ENCODE data around the gene XRN2. TPM values are rescaled to one million over a fixed set of nuclear protein-coding genes. Genes with fewer than 3 reads are reported as not detected.

XRN2 gene
- total RNA-seq, 4 donors from 2014 or later = 41.3 to 51.0 (median 46.4) TPM

DNA sequence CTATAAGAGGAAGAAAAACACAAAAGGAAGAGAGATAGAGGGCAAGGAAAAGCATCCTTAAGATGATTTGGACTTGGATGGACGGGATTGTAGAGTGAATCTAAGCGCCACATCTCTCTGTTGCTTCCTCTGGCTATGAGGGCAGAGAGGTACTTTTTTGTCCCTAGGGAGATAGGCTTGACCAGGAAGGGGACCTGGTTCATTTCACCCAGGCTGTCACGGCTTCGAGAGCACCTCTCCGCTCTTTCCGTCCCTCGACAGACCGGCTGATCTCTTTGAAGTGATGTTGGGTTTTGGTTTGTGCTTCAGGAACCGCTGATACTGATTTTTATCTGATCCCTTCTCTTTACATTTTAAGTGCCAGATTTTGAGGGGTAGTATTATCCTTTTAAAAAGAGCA is 74.6 kb downstream of the XRN2 start:
- DNase-seq (ENCODE audit: low spot score in 2 of 2) = no peak
- Histone ChIP-seq H3K27me3 (no peaks in the 10 kb centered on the region), H3K36me3 (peaks cover 15% of the 10 kb centered on the region), H3K9me3 (no peaks in the 10 kb centered on the region), H3K27ac (no peak overlapping the region), H3K4me3 (no peak overlapping the region), H3K4me1 (no peaks in the 10 kb centered on the region)
- TF ChIP-seq POLR2AphosphoS5 (IDR thresholded peaks at IDR 0.05) (no peak), POLR2A (IDR thresholded peaks at IDR 0.05) (no peak), EP300 (IDR thresholded peaks at IDR 0.05) (no peak)
- TF ChIP-seq, protein P1, sequence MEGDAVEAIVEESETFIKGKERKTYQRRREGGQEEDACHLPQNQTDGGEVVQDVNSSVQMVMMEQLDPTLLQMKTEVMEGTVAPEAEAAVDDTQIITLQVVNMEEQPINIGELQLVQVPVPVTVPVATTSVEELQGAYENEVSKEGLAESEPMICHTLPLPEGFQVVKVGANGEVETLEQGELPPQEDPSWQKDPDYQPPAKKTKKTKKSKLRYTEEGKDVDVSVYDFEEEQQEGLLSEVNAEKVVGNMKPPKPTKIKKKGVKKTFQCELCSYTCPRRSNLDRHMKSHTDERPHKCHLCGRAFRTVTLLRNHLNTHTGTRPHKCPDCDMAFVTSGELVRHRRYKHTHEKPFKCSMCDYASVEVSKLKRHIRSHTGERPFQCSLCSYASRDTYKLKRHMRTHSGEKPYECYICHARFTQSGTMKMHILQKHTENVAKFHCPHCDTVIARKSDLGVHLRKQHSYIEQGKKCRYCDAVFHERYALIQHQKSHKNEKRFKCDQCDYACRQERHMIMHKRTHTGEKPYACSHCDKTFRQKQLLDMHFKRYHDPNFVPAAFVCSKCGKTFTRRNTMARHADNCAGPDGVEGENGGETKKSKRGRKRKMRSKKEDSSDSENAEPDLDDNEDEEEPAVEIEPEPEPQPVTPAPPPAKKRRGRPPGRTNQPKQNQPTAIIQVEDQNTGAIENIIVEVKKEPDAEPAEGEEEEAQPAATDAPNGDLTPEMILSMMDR (IDR thresholded peaks at IDR 0.05) = no peak
- WGBS = 93% methylated on average over 9 of the region's 9 CpGs

DNA sequence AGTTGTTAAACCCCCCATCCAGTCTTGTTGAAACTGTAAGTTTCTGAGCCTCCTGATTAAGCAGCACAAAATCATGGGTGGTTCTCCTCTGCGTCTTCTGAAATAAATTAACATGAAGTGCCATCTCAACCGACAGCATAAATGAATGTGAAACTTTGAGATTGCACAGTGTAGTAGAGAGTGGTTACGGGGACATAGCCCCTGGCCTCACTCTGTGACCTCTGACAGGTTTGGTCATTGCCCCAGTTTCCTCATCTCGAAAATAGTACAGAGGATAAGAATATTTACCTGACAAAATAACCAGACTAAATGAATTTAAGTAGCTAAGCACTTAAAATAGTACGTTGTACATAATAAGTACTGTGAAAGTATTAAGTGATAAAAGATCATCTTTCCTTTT is 75.1 kb downstream of the XRN2 start:
- no peaks in the 10 kb centered on the region for H3K27me3 ChIP-seq
- TF ChIP-seq EP300 (IDR thresholded peaks at IDR 0.05) (no peak), POLR2A (IDR thresholded peaks at IDR 0.05) (no peak), POLR2AphosphoS5 (IDR thresholded peaks at IDR 0.05) (no peak)
- TF ChIP-seq, protein P1 (IDR thresholded peaks at IDR 0.05) = no peak
- peaks cover 21% of the 10 kb centered on the region for H3K36me3 ChIP-seq
- H3K9me3 ChIP-seq = no peaks in the 10 kb centered on the region
- no peak overlapping the region for H3K27ac ChIP-seq
- no peaks in the 10 kb centered on the region for H3K4me1 ChIP-seq
- no peak overlapping the region for H3K4me3 ChIP-seq
- no peak for DNase-seq (ENCODE audit: low spot score in 2 of 2)
- WGBS = 89% methylated on average over 5 of the region's 5 CpGs

DNA sequence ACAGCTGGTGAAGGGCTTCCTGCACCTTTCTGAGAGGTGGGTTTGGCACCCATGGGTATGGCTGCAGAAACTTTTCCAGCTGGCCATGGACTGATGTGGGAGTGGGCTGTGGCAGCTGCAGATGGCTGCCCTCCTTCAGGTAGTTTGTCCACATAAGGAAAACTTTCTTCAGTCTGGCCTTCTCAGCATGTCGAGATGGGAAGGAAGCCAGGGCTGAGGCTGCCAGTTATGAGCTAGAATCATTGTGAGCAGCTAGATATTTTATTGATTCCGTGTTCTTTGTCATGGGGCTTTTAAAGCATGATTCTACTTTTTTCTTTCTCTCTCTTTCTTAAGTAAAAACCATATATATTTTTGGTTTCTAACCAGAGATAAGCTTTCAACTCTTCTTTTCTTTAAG is 77.6 kb downstream of the XRN2 start:
- DNase-seq (ENCODE audit: low spot score in 2 of 2) = no peak
- Histone ChIP-seq H3K27me3 (no peaks in the 10 kb centered on the region), H3K36me3 (peaks cover 36% of the 10 kb centered on the region), H3K9me3 (no peaks in the 10 kb centered on the region), H3K4me1 (no peaks in the 10 kb centered on the region), H3K27ac (no peak overlapping the region), H3K4me3 (no peak overlapping the region)
- 86% methylated on average over 2 of the region's 2 CpGs for WGBS
- TF ChIP-seq POLR2A (IDR thresholded peaks at IDR 0.05) (no peak), POLR2AphosphoS5 (IDR thresholded peaks at IDR 0.05) (no peak)
- TF ChIP-seq, protein P1 (IDR thresholded peaks at IDR 0.05) = no peak

DNA sequence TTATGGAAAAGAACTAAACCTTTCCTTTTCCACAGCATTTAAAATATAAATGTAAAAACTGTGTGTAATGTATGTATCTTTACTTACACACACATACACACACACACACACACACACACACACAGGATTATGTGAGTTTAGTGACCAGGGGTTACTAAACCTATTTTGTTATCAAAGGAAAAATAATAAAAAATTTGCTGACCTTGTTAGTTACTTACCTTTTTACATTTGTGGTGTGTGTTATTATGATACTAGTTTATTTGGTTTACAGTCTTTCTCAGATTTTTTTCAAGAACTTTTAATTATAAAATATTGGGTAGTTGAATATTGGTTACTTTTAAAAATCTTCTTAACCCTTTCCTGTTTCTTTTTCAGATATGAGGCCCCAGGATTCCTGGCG is 78.5 kb downstream of the XRN2 start:
- TF ChIP-seq POLR2AphosphoS5 (IDR thresholded peaks at IDR 0.05) (no peak), EP300 (IDR thresholded peaks at IDR 0.05) (no peak), POLR2A (IDR thresholded peaks at IDR 0.05) (no peak)
- TF ChIP-seq, protein P1 (IDR thresholded peaks at IDR 0.05) = no peak
- no peaks in the 10 kb centered on the region for H3K4me1 ChIP-seq
- no peak overlapping the region for H3K4me3 ChIP-seq
- DNase-seq (ENCODE audit: low spot score in 2 of 2) = no peak
- no peaks in the 10 kb centered on the region for H3K27me3 ChIP-seq
- H3K27ac ChIP-seq = no peak overlapping the region
- WGBS = 98% methylated on average over 1 of the region's 1 CpG
- peaks cover 40% of the 10 kb centered on the region for H3K36me3 ChIP-seq
- no peaks in the 10 kb centered on the region for H3K9me3 ChIP-seq

DNA sequence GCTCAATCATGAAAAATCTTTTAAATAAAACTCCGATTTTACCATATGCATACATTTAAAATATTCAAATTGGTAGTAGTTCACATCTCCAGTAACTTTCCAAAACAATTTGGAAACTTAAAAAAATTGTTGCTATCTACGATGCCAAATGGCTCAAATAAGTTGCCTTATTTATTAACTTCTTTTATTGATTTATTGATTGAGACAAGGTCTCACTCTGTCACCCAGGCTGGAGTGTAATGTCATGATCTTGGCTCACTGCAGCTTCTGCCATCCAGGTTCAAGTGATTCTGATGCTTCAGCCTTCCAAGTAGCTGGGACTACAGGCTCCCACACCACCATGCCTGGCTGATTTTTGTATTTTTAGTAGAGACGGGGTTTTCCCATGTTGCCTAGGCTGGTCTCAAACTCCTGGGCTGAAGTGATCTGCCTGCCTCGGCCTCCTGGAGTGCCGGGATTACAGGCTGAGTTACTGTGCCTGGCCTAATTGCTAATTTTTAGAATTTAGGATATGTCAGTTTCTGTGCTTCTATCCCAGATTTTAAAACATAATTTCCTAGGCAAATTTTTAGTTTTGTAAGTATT is 81.3 kb downstream of the XRN2 start:
- TF ChIP-seq, protein P1 (IDR thresholded peaks at IDR 0.05) = no peak
- TF ChIP-seq EP300 (IDR thresholded peaks at IDR 0.05) (no peak), POLR2AphosphoS5 (IDR thresholded peaks at IDR 0.05) (no peak)
- Histone ChIP-seq H3K36me3 (peaks cover 66% of the 10 kb centered on the region), H3K27ac (no peak overlapping the region), H3K9me3 (no peaks in the 10 kb centered on the region), H3K4me3 (no peak overlapping the region), H3K4me1 (no peaks in the 10 kb centered on the region), H3K27me3 (no peaks in the 10 kb centered on the region)
- WGBS = 94% methylated on average over 5 of the region's 5 CpGs
- no peak for DNase-seq (ENCODE audit: low spot score in 2 of 2)
